GM12878 (cell line): ENCODE data around the gene G2E3. TPM values are rescaled to one million over a fixed set of nuclear protein-coding genes. Genes with fewer than 3 reads are reported as not detected.
A peak's percentile ranks its signal among the peaks of the same experiment; 100 is the strongest.

Experiments used
- ATAC-seq: fragments of 200-7000 bp; cut with Tn5 transposase; 3 replicates; pipeline ENCODE4 v1.9.1; 2020; ENCODE audit warnings: mild to moderate bottlenecking, moderate library complexity
- BruUV-seq: library from RNA; stranded (reverse); fragments of 400-500 nt; replicated peaks from 2 replicates; lab custom pipeline; 2021; lab: Mats Ljungman, UMichigan
- CTCF ChIA-PET: fragments of 300-600 bp; sonication (Branson Sonifier 250); formaldehyde crosslinking; extraction: SDS; loops from one replicate; lab custom pipeline; 2021; ENCODE audit warnings: inconsistent platforms; lab: Yijun Ruan, JAX
- POLR2A ChIA-PET: fragments of 350-600 bp; formaldehyde crosslinking; extraction: SDS; loops from one replicate; lab custom pipeline; 2021; ENCODE audit warnings: inconsistent platforms; lab: Charles Lee
- RAD21 ChIA-PET: fragments of 300-600 bp; sonication (Branson Sonifier 250); formaldehyde crosslinking; loops from one replicate; lab custom pipeline; 2023; ENCODE audit warnings: antibody characterized with exemption; ENCODE audit not compliant: unreplicated experiment; lab: Charles Lee
- SMC1A ChIA-PET: fragments of 300-600 bp; sonication (Branson Sonifier 250); formaldehyde crosslinking; loops from one replicate; lab custom pipeline; 2023; ENCODE audit not compliant: unreplicated experiment, uncharacterized antibody; lab: Charles Lee
- DNase-seq: peaks from one replicate; pipeline ENCODE4 v3.0.0-alpha.2; 2011; ENCODE audit warnings: low read depth, low spot score
- FAIRE-seq: peaks from 3 replicates; lab custom pipeline; 2011; peaks lifted over from hg19 to GRCh38; lab: Jason Lieb, UNC
- H2AFZ ChIP-seq: 2 replicates; pipeline ENCODE4 v1.6.0; 2011; ENCODE audit warnings: low read depth, low read length, control low read depth; ENCODE audit not compliant: control insufficient read depth
- H3K27ac ChIP-seq: 2 replicates; pipeline ENCODE4 v1.5.1; 2011; ENCODE audit warnings: control low read depth; ENCODE audit not compliant: control insufficient read depth, insufficient read depth
- H3K27me3 ChIP-seq, 2 experiments: replicated peaks in 1 of 2; 2 replicates each; pipeline versions ENCODE4 v1.6.0 to v1.6.1; 2011; ENCODE audit warnings: low read length in 1 of 2; ENCODE audit not compliant: control insufficient read depth in 2 of 2, insufficient read depth in 2 of 2
- H3K36me3 ChIP-seq, 2 experiments: 2 replicates each; pipeline ENCODE4 v1.5.1; 2011; ENCODE audit warnings: low read length in 1 of 2; ENCODE audit not compliant: control insufficient read depth in 2 of 2, insufficient read depth in 2 of 2
- H3K4me1 ChIP-seq: 2 replicates; pipeline ENCODE4 v1.6.1; 2011; ENCODE audit warnings: mild to moderate bottlenecking, low read length, moderate library complexity, mixed read lengths; ENCODE audit not compliant: control insufficient read depth, insufficient read depth
- H3K4me2 ChIP-seq: 2 replicates; pipeline ENCODE4 v1.6.0; 2011; ENCODE audit warnings: control low read depth; ENCODE audit not compliant: control insufficient read depth, insufficient read depth
- H3K4me3 ChIP-seq: fragments of 200-600 bp; sonication (generic); 2 replicates; pipeline ENCODE4 v1.5.1; 2016
- H3K79me2 ChIP-seq: 2 replicates; pipeline ENCODE4 v1.6.0; 2011; ENCODE audit warnings: low read length; ENCODE audit not compliant: control insufficient read depth, insufficient read depth
- H3K9ac ChIP-seq: 2 replicates; pipeline ENCODE4 v1.8.0; 2011; ENCODE audit warnings: low read length, control low read depth, mixed read lengths; ENCODE audit not compliant: control insufficient read depth, insufficient read depth
- H3K9me3 ChIP-seq: replicated peaks from 3 replicates; pipeline ENCODE4 v1.5.1; 2011; ENCODE audit warnings: mild to moderate bottlenecking, low read length; ENCODE audit not compliant: control insufficient read depth, insufficient read depth
- H4K20me1 ChIP-seq: 2 replicates; pipeline ENCODE4 v1.6.0; 2011; ENCODE audit not compliant: control insufficient read depth, insufficient read depth
- RAD21 ChIP-seq: IDR thresholded peaks from 2 replicates; pipeline ENCODE4 v1.6.1; 2011; ENCODE audit warnings: mild to moderate bottlenecking, low read depth, low read length, moderate library complexity; ENCODE audit not compliant: insufficient read depth
- SMC3 ChIP-seq: IDR thresholded peaks from 2 replicates; pipeline ENCODE4 v1.6.1; 2011; ENCODE audit warnings: low read length, improper control_type of control experiment, borderline replicate concordance
- USF1 ChIP-seq: IDR thresholded peaks from 2 replicates; pipeline ENCODE4 v1.6.1; 2011; ENCODE audit warnings: borderline replicate concordance, low read depth, mild to moderate bottlenecking, moderate library complexity, mixed read lengths, low read length; ENCODE audit not compliant: insufficient read depth; ENCODE audit errors: extremely low read length
- YBX1 ChIP-seq: fragments of 450-650 bp; IDR thresholded peaks from 2 replicates; pipeline ENCODE4 v1.6.1; 2016; ENCODE audit warnings: antibody characterized with exemption
- WGBS: methylation state at CpG from one replicate; pipeline ENCODE4 v1.1.6; 2016; ENCODE audit warnings: low lambda C conversion rate; ENCODE audit not compliant: insufficient replicate concordance, insufficient coverage; ENCODE audit errors: missing lambda C conversion rate; 5-methylcytosine and 5-hydroxymethylcytosine counted together
- in situ Hi-C: fragments of 300-500 bp; cut with MboI; formaldehyde crosslinking; loops from 9 replicates; pipeline ENCODE4 v1.14.3; 2018; ENCODE audit warnings: mixed read lengths
- intact Hi-C: fragments of 100-400 bp; cut with micrococcal nuclease; formaldehyde crosslinking; loops from one replicate; pipeline ENCODE4 v1.14.2; 2022; ENCODE audit not compliant: unreplicated experiment
- polyA plus RNA-seq, 11 experiments: library from polyadenylated mRNA; depleted of rRNA in 4 of 11; unstranded in 6 of 11; stranded (reverse) in 5 of 11; fragments of >200 nt; fragmentation: Nextera tagmentation in 4 of 11; fragmentation: Illumina TruSeq in 1 of 11; extraction: Ambion mirVana in 4 of 11; extraction: Trizol in 1 of 11; gene quantifications; 1 replicate in 1 of 11; 2 replicates in 10 of 11; pipeline versions ENCODE4 v1.2.1 to v1.2.3, GENCODE V29; 2011 to 2016; ENCODE audit warnings: inconsistent platforms in 2 of 11, missing spikeins in 2 of 11, low read depth in 1 of 11
- total RNA-seq, 4 experiments: library from RNA; depleted of rRNA in 3 of 4; stranded (reverse); fragments of >200 nt in 3 of 4; fragmentation: Illumina TruSeq in 1 of 4; extraction: Trizol in 1 of 4; gene quantifications; 2 replicates each; pipeline versions ENCODE4 v1.2.1 to v1.2.3, GENCODE V29; 2013 to 2021
- TF ChIP-seq, protein P1 (sequence below), 3 experiments: IDR thresholded peaks in 2 of 3; conservative IDR thresholded peaks in 1 of 3; 2 replicates each; pipeline ENCODE4 v1.5.1; 2011; ENCODE audit warnings: low read depth in 3 of 3, low read length in 3 of 3, mild to moderate bottlenecking in 3 of 3, control low read depth in 2 of 3, moderate library complexity in 2 of 3, inconsistent platforms in 1 of 3, mixed read lengths in 1 of 3; ENCODE audit not compliant: control insufficient read depth in 2 of 3, insufficient read depth in 1 of 3; ENCODE audit errors: extremely low read depth in 1 of 3

G2E3 gene
- total and polyA plus RNA-seq, 10 of the 15 experiments (the other 5 are each of a cell fraction or from before 2014, with no cell fraction given), result 10.0 to 38.0 (median 21.1) TPM

DNA sequence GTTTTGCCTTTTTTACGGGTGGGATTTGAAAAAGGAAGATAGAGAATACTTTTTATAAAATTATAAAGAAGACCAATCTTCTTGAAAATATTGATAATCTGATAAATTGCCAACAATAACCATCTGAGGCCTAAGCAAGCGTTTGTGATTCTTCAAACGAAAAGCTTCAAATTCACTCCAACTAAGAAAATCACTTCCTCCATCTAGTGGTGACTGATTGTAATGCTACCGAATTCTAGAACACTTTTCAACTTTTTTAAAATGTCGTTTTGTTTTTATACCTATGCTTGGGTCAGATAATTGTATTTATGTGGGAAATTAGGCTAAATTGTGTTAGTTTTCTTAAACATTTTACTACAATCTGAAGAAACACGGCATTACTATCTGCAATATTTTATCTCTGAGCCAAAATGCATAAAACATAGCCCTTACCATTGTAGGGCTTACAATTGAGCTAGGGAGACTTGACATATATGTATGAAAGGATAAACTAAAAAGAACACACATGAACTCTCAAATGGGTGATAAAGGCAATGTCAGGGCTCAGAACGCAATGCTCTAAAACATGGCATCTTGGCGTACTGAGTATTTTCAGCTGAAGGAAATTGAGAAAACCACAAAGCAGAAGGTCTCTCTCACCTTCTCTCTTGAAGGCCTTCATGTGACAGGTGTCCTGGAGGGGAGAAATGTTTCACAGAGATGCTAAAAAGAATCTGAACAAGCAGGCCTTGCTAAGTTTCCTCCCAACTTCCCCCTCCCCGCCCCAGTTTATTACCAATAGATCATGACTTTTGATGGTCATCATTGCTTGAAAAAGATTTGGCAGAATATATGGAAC lies 36.8 kb upstream of the G2E3 start:
- intact Hi-C loops, result loop anchor here (1.0 to 5.0 kb wide), 3 partner anchors 147 to 1770 kb away; no protein-coding TSS in a partner anchor
- Histone ChIP-seq H3K79me2 (no peaks in the 10 kb centered on the region), H2AFZ (peak overlapping the region; percentile 42), H4K20me1 (no peaks in the 10 kb centered on the region), H3K4me2 (no peak overlapping the region)
- in situ Hi-C loops, result no loop called here
- CTCF ChIA-PET, result interaction anchor here (0.7 to 5.1 kb wide), 10 partner anchors 13 to 1765 kb away, joined by 3 to 53 read pairs (median 4); no protein-coding TSS in a partner anchor
- ATAC-seq (peak; percentile 65), DNase-seq (peak; percentile 9)
- RAD21 ChIA-PET, result interaction anchor here (1.0 to 3.4 kb wide), 3 partner anchors 79 to 251 kb away, joined by 4 to 19 read pairs (median 6); no protein-coding TSS in a partner anchor
- TF ChIP-seq YBX1, result no peak
- no peak for TF ChIP-seq USF1
- peak; percentile 64 for TF ChIP-seq RAD21
- TF ChIP-seq SMC3, result peak; percentile 46; the same call in 1 of the 2 replicates
- TF ChIP-seq, protein P1, sequence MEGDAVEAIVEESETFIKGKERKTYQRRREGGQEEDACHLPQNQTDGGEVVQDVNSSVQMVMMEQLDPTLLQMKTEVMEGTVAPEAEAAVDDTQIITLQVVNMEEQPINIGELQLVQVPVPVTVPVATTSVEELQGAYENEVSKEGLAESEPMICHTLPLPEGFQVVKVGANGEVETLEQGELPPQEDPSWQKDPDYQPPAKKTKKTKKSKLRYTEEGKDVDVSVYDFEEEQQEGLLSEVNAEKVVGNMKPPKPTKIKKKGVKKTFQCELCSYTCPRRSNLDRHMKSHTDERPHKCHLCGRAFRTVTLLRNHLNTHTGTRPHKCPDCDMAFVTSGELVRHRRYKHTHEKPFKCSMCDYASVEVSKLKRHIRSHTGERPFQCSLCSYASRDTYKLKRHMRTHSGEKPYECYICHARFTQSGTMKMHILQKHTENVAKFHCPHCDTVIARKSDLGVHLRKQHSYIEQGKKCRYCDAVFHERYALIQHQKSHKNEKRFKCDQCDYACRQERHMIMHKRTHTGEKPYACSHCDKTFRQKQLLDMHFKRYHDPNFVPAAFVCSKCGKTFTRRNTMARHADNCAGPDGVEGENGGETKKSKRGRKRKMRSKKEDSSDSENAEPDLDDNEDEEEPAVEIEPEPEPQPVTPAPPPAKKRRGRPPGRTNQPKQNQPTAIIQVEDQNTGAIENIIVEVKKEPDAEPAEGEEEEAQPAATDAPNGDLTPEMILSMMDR (IDR thresholded peaks at IDR 0.05 in 2 of 3, conservative IDR thresholded peaks at IDR 0.05 in 1 of 3; ENCODE audit: control insufficient read depth in 2 of 3, extremely low read depth in 1 of 3, insufficient read depth in 1 of 3, low read depth in 3 of 3, low read length in 3 of 3), result peak; percentile 65 to 70 (median 68)
- TF ChIP-seq, all 136 proteins: peak for 3
- ChIA-PET SMC1A (interaction anchor here (0.7 to 4.4 kb wide), 6 partner anchors 10 to 252 kb away, joined by 3 to 31 read pairs (median 4); no protein-coding TSS in a partner anchor), POLR2A (no interaction called here)
- no peak overlapping the region for H3K4me3 ChIP-seq
- no peak overlapping the region for H3K27ac ChIP-seq
- BruUV-seq, result no TSS peak
- H3K9ac ChIP-seq, result no peak overlapping the region
- no peaks in the 10 kb centered on the region for H3K36me3 ChIP-seq
- no peaks in the 10 kb centered on the region for H3K4me1 ChIP-seq
- FAIRE-seq, result peak; percentile 98
- no peaks in the 10 kb centered on the region for H3K27me3 ChIP-seq
- 11% methylated on average over 9 of the region's 9 CpGs for WGBS
- no peaks in the 10 kb centered on the region for H3K9me3 ChIP-seq
